ENCODE results near the gene RALGAPB. TPM values are rescaled to one million over a fixed set of nuclear protein-coding genes. Genes with fewer than 3 reads are reported as not detected.

Gene RALGAPB
- total RNA-seq, 4 donors from 2014 or later = 22.7 to 67.0 (median 56.7) TPM

GRCh38 chr20:38519426-38519825 lies 46.8 kb downstream of the RALGAPB start:
- peaks cover 0 to 53% (median 15%) of the 10 kb centered on the region in 4 donors for H3K36me3 ChIP-seq
- intact Hi-C loops (cut with DNase I; ENCODE audit: low total_unique reads) = no loop called here

GRCh38 chr20:38520261-38520660 lies 47.6 kb downstream of the RALGAPB start:
- Histone ChIP-seq H3K9me3 (no peaks in the 10 kb centered on the region), H3K27me3 (no peaks in the 10 kb centered on the region), H3K36me3 (peaks cover 0 to 57% (median 18%) of the 10 kb centered on the region in 4 donors), H3K4me3 (no peak overlapping the region), H3K27ac (no peak overlapping the region), H3K4me1 (no peaks in the 10 kb centered on the region)
- TF ChIP-seq EP300 (IDR thresholded peaks at IDR 0.05; ENCODE audit: low read depth) (no peak), CTCF (IDR thresholded peaks at IDR 0.05) (no peak), POLR2AphosphoS5 (IDR thresholded peaks at IDR 0.05) (no peak), POLR2A (IDR thresholded peaks at IDR 0.05) (no peak)
- in situ Hi-C loops (cut with MboI; ENCODE audit: low pct_ligation_motif_present in 1 of 4, low pct_unique_long_range_greater_than_20kb in 1 of 4, low sequenced_read_pairs in 3 of 4) (no loop called here), intact Hi-C loops (cut with DNase I; ENCODE audit: low total_unique reads) (no loop called here)
- DNase-seq = no peak

More at GRCh38 chr20:38519426-38519825, 46.8 kb downstream of the RALGAPB start:
- WGBS, 2 donors (ENCODE audit: low coverage in 1 of 2) = 87 to 100% methylated on average over 1 of the region's 1 CpG
- H3K4me3 ChIP-seq = no peak overlapping the region
- H3K4me1 ChIP-seq = no peaks in the 10 kb centered on the region
- H3K27me3 ChIP-seq = no peaks in the 10 kb centered on the region
- H3K27ac ChIP-seq = no peak overlapping the region
- TF ChIP-seq EP300 (IDR thresholded peaks at IDR 0.05; ENCODE audit: low read depth) (no peak), POLR2A (IDR thresholded peaks at IDR 0.05) (no peak), POLR2AphosphoS5 (IDR thresholded peaks at IDR 0.05) (no peak), CTCF (IDR thresholded peaks at IDR 0.05) (no peak)
- no peaks in the 10 kb centered on the region for H3K9me3 ChIP-seq
- in situ Hi-C loops (cut with MboI; ENCODE audit: low pct_ligation_motif_present in 1 of 4, low pct_unique_long_range_greater_than_20kb in 1 of 4, low sequenced_read_pairs in 3 of 4) = no loop called here
- DNase-seq = no peak

GRCh38 chr20:38523697-38524096 lies 51.1 kb downstream of the RALGAPB start:
- 91 to 97% methylated on average over 1 of the region's 1 CpG for WGBS, 2 donors (ENCODE audit: low coverage in 1 of 2)
- intact Hi-C loops (cut with DNase I; ENCODE audit: low total_unique reads) = no loop called here

GRCh38 chr20:38528167-38528566 lies 55.5 kb downstream of the RALGAPB start:
- DNase-seq = no peak
- H3K27me3 ChIP-seq = no peaks in the 10 kb centered on the region
- no peak overlapping the region for H3K4me3 ChIP-seq
- H3K36me3 ChIP-seq = peaks cover 0 to 63% (median 28%) of the 10 kb centered on the region in 4 donors
- H3K27ac ChIP-seq = no peak overlapping the region
- no peak for TF ChIP-seq POLR2A (IDR thresholded peaks at IDR 0.05)
- no peak for TF ChIP-seq EP300 (IDR thresholded peaks at IDR 0.05; ENCODE audit: low read depth)
- TF ChIP-seq POLR2AphosphoS5 (IDR thresholded peaks at IDR 0.05) = no peak
- no peak for TF ChIP-seq CTCF (IDR thresholded peaks at IDR 0.05)
- in situ Hi-C loops (cut with MboI; ENCODE audit: low pct_ligation_motif_present in 1 of 4, low pct_unique_long_range_greater_than_20kb in 1 of 4, low sequenced_read_pairs in 3 of 4) (no loop called here), intact Hi-C loops (cut with DNase I; ENCODE audit: low total_unique reads) (no loop called here)
- WGBS, 2 donors (ENCODE audit: low coverage in 1 of 2) = 94 to 97% methylated on average over 3 of the region's 3 CpGs
- H3K4me1 ChIP-seq = no peaks in the 10 kb centered on the region
- no peaks in the 10 kb centered on the region for H3K9me3 ChIP-seq

More at GRCh38 chr20:38523697-38524096, 51.1 kb downstream of the RALGAPB start:
- Histone ChIP-seq H3K36me3 (peaks cover 0 to 53% (median 24%) of the 10 kb centered on the region in 4 donors), H3K9me3 (no peaks in the 10 kb centered on the region), H3K4me3 (no peak overlapping the region), H3K27me3 (no peaks in the 10 kb centered on the region), H3K4me1 (no peaks in the 10 kb centered on the region), H3K27ac (no peak overlapping the region)
- TF ChIP-seq POLR2A (IDR thresholded peaks at IDR 0.05) = no peak
- TF ChIP-seq CTCF (IDR thresholded peaks at IDR 0.05) = no peak
- TF ChIP-seq EP300 (IDR thresholded peaks at IDR 0.05; ENCODE audit: low read depth) = no peak
- no peak for TF ChIP-seq POLR2AphosphoS5 (IDR thresholded peaks at IDR 0.05)
- DNase-seq = no peak
- in situ Hi-C loops (cut with MboI; ENCODE audit: low pct_ligation_motif_present in 1 of 4, low pct_unique_long_range_greater_than_20kb in 1 of 4, low sequenced_read_pairs in 3 of 4) = no loop called here
